Activated CD4-positive, alpha-beta T cell treated with anti-CD3 and anti-CD28 coated beads for 24 hours (primary cell): Measurements from ENCODE around the gene COMMD2.

Experiments
- DNase-seq, 2 donors: peaks; one replicate each; pipeline ENCODE4 v3.0.0-alpha.2; 2020; ENCODE audit warnings: low read depth in 2 of 2

COMMD2 gene

DNA sequence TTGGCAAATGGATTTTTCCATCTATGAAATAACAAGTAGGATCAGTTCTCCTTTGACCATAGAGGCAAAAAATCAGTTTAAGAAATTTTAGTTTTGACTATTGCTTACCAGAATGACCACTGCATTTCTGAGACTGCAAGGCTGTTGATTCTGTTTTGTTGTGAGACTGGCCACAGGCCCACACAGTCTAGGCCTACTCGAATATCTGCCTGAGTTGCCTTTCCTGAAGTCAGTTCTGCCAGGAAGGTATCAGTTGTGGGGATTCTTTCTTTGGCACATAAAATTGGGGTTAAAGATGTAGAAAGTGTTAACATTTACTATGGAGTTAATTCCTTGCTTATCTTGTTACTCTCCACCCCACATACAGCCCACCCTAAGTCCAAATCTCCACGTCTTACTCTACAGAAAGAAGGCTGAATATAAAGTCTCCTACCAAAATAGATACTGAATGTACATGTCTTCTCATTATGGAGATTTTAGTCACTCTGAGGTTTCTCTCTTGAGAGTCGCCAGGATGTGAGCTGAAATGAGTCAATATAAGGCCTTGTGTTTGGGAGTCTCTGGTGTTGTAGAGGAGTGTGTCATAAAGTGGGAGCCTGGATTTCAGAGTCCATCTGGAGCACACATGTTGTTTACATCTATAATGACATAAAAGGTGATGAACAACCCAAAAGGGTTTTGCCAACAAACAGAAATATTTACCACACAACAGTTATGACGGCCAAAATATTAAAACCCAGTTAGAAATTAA, 49.4 kb downstream of the COMMD2 start:
- DNase-seq: no peak

DNA sequence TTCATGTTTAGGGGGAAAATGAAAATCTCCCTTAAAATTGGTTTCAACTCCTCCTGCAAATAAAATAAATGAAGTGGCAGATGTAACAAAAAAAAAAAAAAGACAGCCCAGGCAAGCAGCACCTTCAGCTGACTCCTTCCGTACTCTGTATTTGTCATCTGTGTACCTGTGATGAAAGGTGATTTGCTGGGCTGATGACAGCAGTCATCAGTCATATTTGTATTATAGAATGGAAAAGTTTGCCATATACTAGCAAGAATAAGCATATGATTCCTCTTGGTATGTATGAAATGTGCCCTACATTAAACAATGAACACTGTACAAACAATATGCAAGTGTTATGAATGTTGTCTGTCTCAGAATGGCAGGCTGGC, 50.3 kb downstream of the COMMD2 start:
- DNase-seq: no peak

DNA sequence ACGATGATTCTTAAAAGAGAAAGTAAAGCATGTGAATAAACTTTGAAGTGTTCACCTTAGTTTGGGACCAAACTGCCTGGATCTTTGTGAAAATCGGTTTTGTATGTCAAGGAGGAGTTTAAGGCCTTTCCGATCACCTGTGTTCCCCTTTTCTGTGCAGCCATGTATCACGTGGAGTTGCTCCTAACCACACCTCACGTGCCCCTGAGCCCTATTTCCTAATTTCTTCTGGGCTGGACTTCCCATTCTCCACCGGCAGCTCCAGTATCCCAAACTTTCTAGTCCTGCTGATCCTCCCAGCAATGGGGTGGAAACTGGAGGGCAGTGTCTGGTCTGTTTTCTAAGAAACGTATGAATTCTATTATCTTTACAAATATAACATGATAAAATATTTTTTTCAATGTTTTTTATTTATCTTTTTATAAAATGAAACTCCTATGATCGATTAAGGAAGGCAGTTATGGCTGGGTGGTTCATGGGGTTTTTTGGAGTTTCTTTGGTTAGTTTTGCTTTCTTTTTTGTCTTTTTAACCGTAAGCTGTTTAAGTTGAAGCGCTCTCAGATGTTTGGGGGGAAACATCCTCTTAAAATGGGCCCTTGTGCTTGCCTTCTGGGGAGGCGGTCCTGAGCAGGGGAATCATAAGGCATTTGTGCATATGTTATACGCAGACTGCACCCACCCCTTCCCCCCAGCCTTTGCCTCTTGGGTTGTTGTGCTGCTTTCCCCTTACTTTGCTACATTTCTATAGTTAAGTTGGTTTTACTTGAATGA, 50.9 kb downstream of the COMMD2 start:
- DNase-seq: peak in 1 of 2 donors; percentile 10
